AG04449 (cell line): Measurements from ENCODE around the gene UFC1.

Experiments used
- CTCF ChIA-PET: fragments of 350-600 bp; formaldehyde crosslinking; extraction: SDS; loops from one replicate; lab custom pipeline; 2021; ENCODE audit warnings: antibody characterized with exemption; lab: Yijun Ruan, JAX
- POLR2A ChIA-PET: fragments of 400-600, 350-600 bp; formaldehyde crosslinking; extraction: SDS; loops from one replicate; lab custom pipeline; 2020; ENCODE audit warnings: antibody characterized with exemption, inconsistent platforms; lab: Yijun Ruan, JAX
- DNase-seq: peaks from one replicate; pipeline ENCODE4 v3.0.0-alpha.2; 2010; ENCODE audit warnings: low read depth, low spot score
- H3K4me3 ChIP-seq: 2 replicates; pipeline ENCODE4 v1.5.1; 2011; ENCODE audit warnings: low read depth, mild to moderate bottlenecking, control low read depth, low read length
- TF ChIP-seq, protein P1 (sequence below): IDR thresholded peaks from one replicate; pipeline ENCODE4 v1.5.1; 2011; ENCODE audit warnings: mild to moderate bottlenecking, moderate library complexity, low read length, control low read depth, inconsistent platforms; ENCODE audit not compliant: insufficient read depth; ENCODE audit errors: missing control alignments

Gene UFC1

DNA sequence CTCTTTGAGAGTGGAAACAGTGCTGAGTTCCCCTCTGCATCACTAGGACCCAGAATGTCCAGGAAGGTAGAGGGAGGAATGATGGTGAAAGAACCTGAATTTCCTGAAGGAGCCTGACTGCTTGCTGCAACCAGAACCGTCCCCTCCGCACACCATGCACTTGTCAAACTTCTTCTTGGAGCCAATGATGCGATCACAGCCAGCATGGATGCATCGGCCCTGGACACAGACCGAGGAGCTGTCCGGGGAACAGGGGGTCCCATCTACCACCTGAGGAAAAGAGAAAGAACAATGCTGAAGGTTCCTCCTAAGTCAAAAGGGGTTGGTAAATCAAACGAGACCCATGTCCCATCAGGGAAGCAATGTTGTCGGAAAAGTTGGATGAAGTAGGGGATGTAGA is 38.2 kb downstream of the UFC1 start:
- TF ChIP-seq, protein P1, sequence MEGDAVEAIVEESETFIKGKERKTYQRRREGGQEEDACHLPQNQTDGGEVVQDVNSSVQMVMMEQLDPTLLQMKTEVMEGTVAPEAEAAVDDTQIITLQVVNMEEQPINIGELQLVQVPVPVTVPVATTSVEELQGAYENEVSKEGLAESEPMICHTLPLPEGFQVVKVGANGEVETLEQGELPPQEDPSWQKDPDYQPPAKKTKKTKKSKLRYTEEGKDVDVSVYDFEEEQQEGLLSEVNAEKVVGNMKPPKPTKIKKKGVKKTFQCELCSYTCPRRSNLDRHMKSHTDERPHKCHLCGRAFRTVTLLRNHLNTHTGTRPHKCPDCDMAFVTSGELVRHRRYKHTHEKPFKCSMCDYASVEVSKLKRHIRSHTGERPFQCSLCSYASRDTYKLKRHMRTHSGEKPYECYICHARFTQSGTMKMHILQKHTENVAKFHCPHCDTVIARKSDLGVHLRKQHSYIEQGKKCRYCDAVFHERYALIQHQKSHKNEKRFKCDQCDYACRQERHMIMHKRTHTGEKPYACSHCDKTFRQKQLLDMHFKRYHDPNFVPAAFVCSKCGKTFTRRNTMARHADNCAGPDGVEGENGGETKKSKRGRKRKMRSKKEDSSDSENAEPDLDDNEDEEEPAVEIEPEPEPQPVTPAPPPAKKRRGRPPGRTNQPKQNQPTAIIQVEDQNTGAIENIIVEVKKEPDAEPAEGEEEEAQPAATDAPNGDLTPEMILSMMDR: no peak
- POLR2A ChIA-PET: no interaction called here
- no peak for DNase-seq
- CTCF ChIA-PET: interaction anchor here (0.6 to 26.1 kb wide), 25 partner anchors 9 to 222 kb away, joined by 3 to 758 read pairs (median 7); partner anchors contain the start of genes APOA2, B4GALT3, CFAP126 and FCER1G
- no peak overlapping the region for H3K4me3 ChIP-seq

DNA sequence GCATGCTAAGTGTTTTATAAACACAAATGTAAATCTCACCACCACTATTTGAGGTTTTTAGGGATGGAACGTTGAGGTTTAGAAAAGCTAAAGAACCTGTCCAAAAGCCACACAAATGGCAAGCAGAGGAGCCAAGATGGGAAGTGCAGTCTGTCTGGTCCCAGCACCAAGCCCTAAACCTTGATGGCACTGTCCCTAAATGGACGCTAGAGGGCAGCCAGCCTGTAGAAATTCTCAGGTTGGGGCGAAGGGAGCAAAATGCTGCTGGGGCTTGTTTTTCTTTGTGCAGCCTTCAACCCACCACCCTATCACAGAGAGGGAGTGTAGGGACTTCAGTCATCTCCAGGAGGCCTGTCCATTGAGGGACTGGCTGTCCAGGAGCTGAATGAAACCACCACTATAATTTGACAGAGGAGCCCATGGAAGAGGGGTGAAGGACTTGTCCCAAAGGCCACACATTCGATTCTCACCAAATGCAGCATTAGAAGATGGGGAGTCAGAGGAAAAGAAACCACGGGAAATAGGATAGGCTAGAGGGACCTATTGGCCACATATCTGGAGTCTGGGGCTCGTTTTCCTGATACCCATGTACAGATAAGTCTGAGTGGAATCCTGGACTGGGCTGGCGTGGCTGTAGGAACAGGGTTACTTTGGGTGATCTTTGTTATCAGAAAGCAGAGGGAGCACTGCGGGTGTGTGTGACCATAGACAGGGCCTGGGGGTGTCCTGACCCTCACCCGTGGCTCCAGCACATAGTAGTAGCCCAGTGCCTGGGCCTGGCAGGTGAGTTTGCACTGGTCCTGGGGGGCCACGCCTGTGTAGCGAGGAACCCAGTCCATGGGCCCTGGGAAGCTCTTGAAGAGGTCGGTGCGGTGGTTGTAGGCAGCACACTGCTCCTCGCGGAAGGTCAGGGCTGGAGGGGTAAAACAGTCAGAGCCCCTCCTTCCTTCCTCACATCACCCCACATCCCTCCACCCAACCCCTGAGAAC is 39.0 kb downstream of the UFC1 start:
- CTCF ChIA-PET: interaction anchor here (0.6 to 26.1 kb wide), 29 partner anchors 7 to 221 kb away, joined by 3 to 758 read pairs (median 5); partner anchors contain the start of genes APOA2, B4GALT3, CFAP126 and FCER1G

DNA sequence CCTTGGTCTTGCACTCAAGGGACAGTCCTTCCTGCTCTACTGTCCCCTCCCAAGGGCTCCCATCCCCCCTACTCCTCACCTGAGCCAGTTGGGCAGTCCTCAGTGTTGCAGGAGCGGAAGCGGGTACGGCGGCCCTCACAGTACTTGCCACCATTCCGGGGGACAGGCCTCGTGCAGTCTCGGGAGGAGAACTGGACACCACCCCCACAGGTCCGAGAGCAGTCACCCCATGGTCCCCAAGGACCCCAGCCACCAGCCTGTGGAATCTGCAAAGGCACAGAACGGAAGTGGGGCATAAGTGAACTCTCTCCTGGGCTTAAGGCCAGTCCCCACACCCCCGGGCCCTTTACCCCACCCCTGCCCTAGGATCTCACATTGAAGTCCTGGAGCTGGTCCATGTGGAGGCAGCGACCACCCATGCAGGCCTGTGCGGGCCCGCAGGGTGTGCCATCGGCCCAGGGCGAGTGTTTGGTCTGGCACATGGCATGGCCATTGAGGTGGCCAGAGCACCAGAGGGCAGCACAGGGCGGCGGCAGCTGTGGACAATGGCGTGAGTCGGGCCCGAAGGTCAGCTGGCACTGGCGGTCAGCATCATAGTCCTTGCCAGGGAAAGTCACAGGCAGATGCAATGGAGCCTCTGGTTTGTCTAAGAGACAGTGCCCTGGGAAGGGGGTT is 39.9 kb downstream of the UFC1 start:
- ChIA-PET POLR2A (interaction anchor here (0.6 kb wide), 1 partner anchor 10 kb away, joined by 3 read pairs; no protein-coding TSS in a partner anchor), CTCF (interaction anchor here (0.9 to 26.1 kb wide), 14 partner anchors 8 to 191 kb away, joined by 3 to 758 read pairs (median 14); partner anchors contain the start of genes APOA2, B4GALT3, CFAP126 and FCER1G)
- TF ChIP-seq, protein P1: no peak
- no peak overlapping the region for H3K4me3 ChIP-seq
- no peak for DNase-seq

More for the DNA sequence above, 39.0 kb downstream of the UFC1 start:
- TF ChIP-seq, protein P1: peak; percentile 90
- no peak for DNase-seq
- no peak overlapping the region for H3K4me3 ChIP-seq
- POLR2A ChIA-PET: no interaction called here

DNA sequence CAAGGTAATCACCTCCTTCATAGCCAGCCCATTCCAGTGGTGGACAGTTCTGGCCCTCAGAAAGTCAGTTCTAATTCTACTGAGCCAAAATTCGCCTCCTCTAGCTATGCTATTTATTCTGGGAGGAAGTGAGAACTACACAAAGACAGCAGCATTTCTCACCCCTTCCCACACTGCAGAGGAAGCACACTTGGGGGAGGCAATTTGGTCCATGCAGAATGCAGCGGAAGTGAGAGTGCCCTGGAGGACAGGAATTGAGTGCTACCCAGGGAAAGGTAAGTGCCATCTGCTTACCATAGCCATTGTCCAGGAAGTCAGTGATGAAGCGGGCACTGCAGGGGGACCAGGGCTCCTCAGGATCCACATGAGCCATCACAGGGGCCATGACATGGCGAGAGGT is 41.4 kb downstream of the UFC1 start:
- CTCF ChIA-PET: interaction anchor here (1.2 to 26.1 kb wide), 3 partner anchors 12 to 189 kb away, joined by 8 to 758 read pairs (median 96); partner anchors contain the start of genes APOA2, FCER1G and TOMM40L
- TF ChIP-seq, protein P1: no peak
- POLR2A ChIA-PET: no interaction called here
- DNase-seq: no peak
- H3K4me3 ChIP-seq: no peak overlapping the region

DNA sequence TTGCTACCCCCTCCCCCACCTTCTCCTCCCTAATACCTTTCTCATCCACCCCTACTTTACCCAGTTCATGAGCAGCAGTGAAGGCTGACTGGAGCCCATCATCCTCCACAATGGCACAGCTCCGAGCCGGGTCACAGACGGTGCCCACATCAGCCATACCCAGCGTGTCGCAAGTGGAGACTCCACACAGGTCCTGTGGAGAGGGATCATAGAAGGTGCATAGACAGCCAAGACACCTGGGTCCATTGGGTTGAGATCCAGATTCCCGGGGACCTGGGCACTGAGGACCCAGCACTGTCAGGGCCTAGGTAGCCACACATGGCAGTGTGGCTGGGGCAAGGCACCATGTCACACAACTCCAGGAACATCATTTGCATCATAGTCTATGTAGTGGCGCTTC is 42.3 kb downstream of the UFC1 start:
- no peak for DNase-seq
- no peak overlapping the region for H3K4me3 ChIP-seq
- ChIA-PET POLR2A (no interaction called here), CTCF (interaction anchor here (3.5 to 26.1 kb wide), 2 partner anchors 13 to 23 kb away, joined by 16 to 758 read pairs; partner anchors contain the start of genes APOA2, FCER1G and TOMM40L)
- TF ChIP-seq, protein P1: no peak
